Neural progenitor cell (in vitro differentiated cells): ENCODE measurements around the gene CFAP221. TPM values are rescaled to one million over a fixed set of nuclear protein-coding genes. Genes with fewer than 3 reads are reported as not detected.

ENCODE experiments used
- DNase-seq: peaks from one replicate; pipeline ENCODE4 v3.0.0-alpha.2; 2016; ENCODE audit warnings: low spot score
- H2AFZ ChIP-seq: fragments of 200-600 bp; sonication (generic); replicated peaks from 2 replicates; pipeline ENCODE4 v1.6.1; 2016; ENCODE audit warnings: antibody characterized with exemption
- H3F3A ChIP-seq: fragments of 200-600 bp; sonication (generic); 2 replicates; pipeline ENCODE4 v1.6.1; 2016; ENCODE audit warnings: antibody characterized with exemption, low read depth
- H3K27ac ChIP-seq: fragments of 200-600 bp; sonication (generic); 2 replicates; pipeline ENCODE4 v1.5.1; 2016; ENCODE audit warnings: mild to moderate bottlenecking
- H3K27me3 ChIP-seq: fragments of 200-600 bp; sonication (generic); 2 replicates; pipeline ENCODE4 v1.6.1; 2016; ENCODE audit warnings: mild to moderate bottlenecking, moderate library complexity
- H3K36me3 ChIP-seq: fragments of 200-600 bp; sonication (generic); 2 replicates; pipeline ENCODE4 v1.5.1; 2016
- H3K4me1 ChIP-seq: fragments of 200-600 bp; sonication (generic); 2 replicates; pipeline ENCODE4 v1.6.1; 2016; ENCODE audit warnings: mixed run types
- H3K4me2 ChIP-seq: fragments of 200-600 bp; sonication (generic); 2 replicates; pipeline ENCODE4 v1.6.1; 2016
- H3K4me3 ChIP-seq: fragments of 200-600 bp; sonication (generic); 2 replicates; pipeline ENCODE4 v1.5.1; 2016
- H3K79me2 ChIP-seq: fragments of 200-600 bp; sonication (generic); 2 replicates; pipeline ENCODE4 v1.6.1; 2016; ENCODE audit warnings: low read depth
- H3K9ac ChIP-seq: fragments of 200-600 bp; sonication (generic); 2 replicates; pipeline ENCODE4 v1.6.1; 2016
- H3K9me3 ChIP-seq: fragments of 200-600 bp; sonication (generic); 2 replicates; pipeline ENCODE4 v1.5.1; 2016; ENCODE audit warnings: low read depth
- H4K20me1 ChIP-seq: fragments of 200-600 bp; sonication (generic); 2 replicates; pipeline ENCODE4 v1.6.1; 2016; ENCODE audit warnings: low read depth
- H3K27ac Mint-ChIP-seq: 3 replicates; pipeline ENCODE4 v1.8.0; 2021; ENCODE audit warnings: mixed read lengths
- H3K27me3 Mint-ChIP-seq: 2 replicates; pipeline ENCODE4 v1.8.0; 2022; ENCODE audit warnings: low read depth, mild to moderate bottlenecking, inconsistent platforms, moderate library complexity, mixed read lengths; ENCODE audit not compliant: insufficient read depth
- H3K36me3 Mint-ChIP-seq: 3 replicates; pipeline ENCODE4 v1.8.0; 2021; ENCODE audit warnings: mixed read lengths
- H3K4me1 Mint-ChIP-seq: 3 replicates; pipeline ENCODE4 v1.8.0; 2021; ENCODE audit warnings: mixed read lengths
- H3K4me3 Mint-ChIP-seq: 3 replicates; pipeline ENCODE4 v1.8.0; 2021; ENCODE audit warnings: mild to moderate bottlenecking, moderate library complexity, mixed read lengths
- H3K9me3 Mint-ChIP-seq: 3 replicates; pipeline ENCODE4 v1.8.0; 2020; ENCODE audit warnings: mixed read lengths
- EZH2 ChIP-seq: fragments of 200-600 bp; sonication (generic); IDR thresholded peaks from 2 replicates; pipeline ENCODE4 v1.6.1; 2017; ENCODE audit warnings: antibody characterized with exemption, mild to moderate bottlenecking, moderate library complexity
- EZH2phosphoT487 ChIP-seq: fragments of 200-600 bp; sonication (generic); IDR thresholded peaks from 2 replicates; pipeline ENCODE4 v1.6.1; 2017; ENCODE audit warnings: antibody characterized with exemption
- total RNA-seq: library from RNA; depleted of rRNA; stranded (reverse); fragments of >200 nt; gene quantifications from 2 replicates; pipeline ENCODE4 v1.2.3, GENCODE V29; 2015; ENCODE audit warnings: low replicate concordance
- TF ChIP-seq, protein P1 (sequence below): fragments of 200-600 bp; sonication (generic); IDR thresholded peaks from 2 replicates; pipeline ENCODE4 v1.5.1; 2017; ENCODE audit warnings: antibody characterized with exemption, mild to moderate bottlenecking

CFAP221 gene
- total RNA-seq, 1 donor from 2014 or later: 1.5 TPM

DNA sequence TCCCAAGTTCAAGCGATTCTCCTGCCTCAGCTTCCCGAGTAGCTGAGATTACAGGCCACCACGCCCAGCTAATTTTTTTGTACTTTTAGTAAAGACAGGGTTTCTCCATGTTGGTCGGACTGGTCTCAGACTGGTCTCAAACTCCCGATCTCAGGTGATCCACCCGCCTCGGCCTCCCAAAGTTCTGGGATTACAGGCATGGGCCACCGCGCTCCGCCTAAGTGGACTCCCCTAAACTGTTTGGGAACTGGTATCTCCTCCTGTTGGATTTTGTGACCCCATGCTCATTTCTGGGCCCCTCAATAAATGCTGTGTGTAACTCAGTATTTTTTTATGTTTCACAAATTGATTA lies 25.2 kb upstream of the CFAP221 start:
- DNase-seq: no peak
- no peaks in the 10 kb centered on the region for H4K20me1 ChIP-seq
- H3F3A ChIP-seq: no peaks in the 10 kb centered on the region
- no peak overlapping the region for H2AFZ ChIP-seq
- TF ChIP-seq EZH2 (no peak), EZH2phosphoT487 (no peak)
- TF ChIP-seq, protein P1, sequence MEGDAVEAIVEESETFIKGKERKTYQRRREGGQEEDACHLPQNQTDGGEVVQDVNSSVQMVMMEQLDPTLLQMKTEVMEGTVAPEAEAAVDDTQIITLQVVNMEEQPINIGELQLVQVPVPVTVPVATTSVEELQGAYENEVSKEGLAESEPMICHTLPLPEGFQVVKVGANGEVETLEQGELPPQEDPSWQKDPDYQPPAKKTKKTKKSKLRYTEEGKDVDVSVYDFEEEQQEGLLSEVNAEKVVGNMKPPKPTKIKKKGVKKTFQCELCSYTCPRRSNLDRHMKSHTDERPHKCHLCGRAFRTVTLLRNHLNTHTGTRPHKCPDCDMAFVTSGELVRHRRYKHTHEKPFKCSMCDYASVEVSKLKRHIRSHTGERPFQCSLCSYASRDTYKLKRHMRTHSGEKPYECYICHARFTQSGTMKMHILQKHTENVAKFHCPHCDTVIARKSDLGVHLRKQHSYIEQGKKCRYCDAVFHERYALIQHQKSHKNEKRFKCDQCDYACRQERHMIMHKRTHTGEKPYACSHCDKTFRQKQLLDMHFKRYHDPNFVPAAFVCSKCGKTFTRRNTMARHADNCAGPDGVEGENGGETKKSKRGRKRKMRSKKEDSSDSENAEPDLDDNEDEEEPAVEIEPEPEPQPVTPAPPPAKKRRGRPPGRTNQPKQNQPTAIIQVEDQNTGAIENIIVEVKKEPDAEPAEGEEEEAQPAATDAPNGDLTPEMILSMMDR: no peak
- no peaks in the 10 kb centered on the region for H3K36me3 Mint-ChIP-seq
- H3K9me3 Mint-ChIP-seq: peaks cover 18% of the 10 kb centered on the region
- H3K36me3 ChIP-seq: no peaks in the 10 kb centered on the region
- no peak overlapping the region for H3K4me3 Mint-ChIP-seq
- no peak overlapping the region for H3K27ac ChIP-seq
- H3K27ac Mint-ChIP-seq: no peak overlapping the region
- H3K79me2 ChIP-seq: no peaks in the 10 kb centered on the region
- no peaks in the 10 kb centered on the region for H3K9me3 ChIP-seq
- H3K4me1 ChIP-seq: no peaks in the 10 kb centered on the region
- H3K4me2 ChIP-seq: no peak overlapping the region
- peaks cover 38% of the 10 kb centered on the region for H3K27me3 ChIP-seq
- H3K4me1 Mint-ChIP-seq: peaks cover 6% of the 10 kb centered on the region
- no peak overlapping the region for H3K9ac ChIP-seq
- no peak overlapping the region for H3K4me3 ChIP-seq
- H3K27me3 Mint-ChIP-seq: peaks cover 40% of the 10 kb centered on the region

DNA sequence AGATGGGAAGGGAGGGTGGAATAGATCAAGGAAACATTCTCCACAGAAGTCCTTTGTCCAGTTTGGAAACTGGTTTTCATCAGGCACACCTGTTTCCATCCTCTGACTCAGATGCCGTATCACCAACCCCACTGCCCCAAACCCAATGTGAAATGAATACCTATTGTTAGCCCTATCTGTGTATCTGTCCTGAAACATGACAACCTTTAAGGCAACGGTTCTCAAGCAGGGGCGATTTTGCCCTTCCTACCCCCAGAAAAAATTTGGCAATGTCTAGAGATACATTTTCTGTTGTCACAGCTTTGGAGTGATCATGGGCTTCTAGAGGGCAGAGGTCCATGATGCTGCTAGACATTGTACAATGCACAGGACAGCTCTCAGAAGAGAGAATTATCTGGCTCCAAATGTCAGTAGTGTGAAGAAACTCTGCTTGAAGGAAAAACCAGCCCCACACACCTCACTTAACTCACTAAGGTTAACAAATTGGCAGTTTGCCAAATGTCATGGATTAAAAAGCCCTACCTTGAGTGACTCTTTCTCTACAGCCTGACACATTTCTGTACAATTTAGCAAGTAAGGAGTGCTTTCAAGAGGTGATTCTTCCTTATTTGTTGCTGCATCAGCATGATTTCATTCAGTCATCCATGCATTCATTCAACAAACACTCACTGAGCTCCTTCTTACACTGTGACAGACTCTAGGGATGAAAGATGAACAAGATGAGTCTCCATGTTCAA lies 23.4 kb upstream of the CFAP221 start:
- no peak overlapping the region for H2AFZ ChIP-seq
- TF ChIP-seq, protein P1: no peak
- TF ChIP-seq EZH2 (no peak), EZH2phosphoT487 (no peak)
- no peaks in the 10 kb centered on the region for H3F3A ChIP-seq
- H3K4me1 Mint-ChIP-seq: peaks cover 15% of the 10 kb centered on the region
- H4K20me1 ChIP-seq: no peaks in the 10 kb centered on the region
- no peak overlapping the region for H3K4me2 ChIP-seq
- H3K9me3 ChIP-seq: no peaks in the 10 kb centered on the region
- H3K36me3 ChIP-seq: no peaks in the 10 kb centered on the region
- H3K9me3 Mint-ChIP-seq: peaks cover 14% of the 10 kb centered on the region
- H3K27ac ChIP-seq: no peak overlapping the region
- H3K36me3 Mint-ChIP-seq: no peaks in the 10 kb centered on the region
- H3K4me3 Mint-ChIP-seq: no peak overlapping the region
- H3K27me3 Mint-ChIP-seq: peaks cover 45% of the 10 kb centered on the region
- H3K79me2 ChIP-seq: no peaks in the 10 kb centered on the region
- H3K9ac ChIP-seq: no peak overlapping the region
- no peaks in the 10 kb centered on the region for H3K4me1 ChIP-seq
- peaks cover 56% of the 10 kb centered on the region for H3K27me3 ChIP-seq
- H3K27ac Mint-ChIP-seq: no peak overlapping the region
- no peak overlapping the region for H3K4me3 ChIP-seq
- DNase-seq: no peak

DNA sequence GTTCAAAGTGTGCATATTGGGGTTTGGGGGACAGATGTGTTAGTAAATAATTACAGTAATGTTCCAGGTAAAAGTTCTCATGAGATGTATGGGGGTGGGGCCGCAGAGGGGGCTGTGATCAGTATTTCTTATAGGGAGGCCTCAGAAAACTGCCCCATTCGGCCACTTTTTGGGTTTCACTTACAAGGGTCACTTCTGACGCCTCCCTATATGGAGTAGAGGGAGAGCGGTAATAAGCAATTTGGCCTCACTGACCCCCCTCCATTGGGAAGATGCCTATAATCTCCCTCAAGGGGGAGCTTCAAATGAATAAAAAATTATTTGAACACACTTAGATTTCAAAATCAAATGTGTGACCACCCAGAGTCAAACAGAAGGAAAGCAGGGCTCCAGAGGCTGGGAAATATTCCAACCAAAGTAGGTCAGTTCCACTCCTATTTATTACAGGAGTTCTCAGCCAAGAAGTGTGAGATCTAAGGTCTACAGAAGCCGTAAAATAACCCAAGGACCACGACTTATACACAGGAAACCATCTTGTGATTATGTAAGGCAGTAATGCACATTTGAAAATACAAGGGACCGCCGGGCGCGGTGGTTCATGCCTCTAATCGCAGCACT lies 22.7 kb upstream of the CFAP221 start:
- peaks cover 63% of the 10 kb centered on the region for H3K27me3 ChIP-seq
- no peaks in the 10 kb centered on the region for H3K4me1 ChIP-seq
- no peak overlapping the region for H2AFZ ChIP-seq
- no peaks in the 10 kb centered on the region for H3K36me3 Mint-ChIP-seq
- peaks cover 18% of the 10 kb centered on the region for H3K4me1 Mint-ChIP-seq
- H3F3A ChIP-seq: no peaks in the 10 kb centered on the region
- no peak overlapping the region for H3K9ac ChIP-seq
- no peak overlapping the region for H3K27ac Mint-ChIP-seq
- H3K36me3 ChIP-seq: no peaks in the 10 kb centered on the region
- H3K9me3 ChIP-seq: no peaks in the 10 kb centered on the region
- peaks cover 46% of the 10 kb centered on the region for H3K27me3 Mint-ChIP-seq
- no peak overlapping the region for H3K4me3 Mint-ChIP-seq
- H4K20me1 ChIP-seq: no peaks in the 10 kb centered on the region
- H3K79me2 ChIP-seq: no peaks in the 10 kb centered on the region
- H3K4me3 ChIP-seq: no peak overlapping the region
- no peak overlapping the region for H3K27ac ChIP-seq
- no peak for DNase-seq
- peaks cover 14% of the 10 kb centered on the region for H3K9me3 Mint-ChIP-seq
- H3K4me2 ChIP-seq: no peak overlapping the region
- TF ChIP-seq, protein P1: no peak
- TF ChIP-seq EZH2phosphoT487 (no peak), EZH2 (no peak)
